ENCODE results near the gene CRYBB2.
"Not testable (repeated sequence)": the region's sequence is repeated elsewhere in the genome, so short reads cannot be mapped to it uniquely, and the experiment has no call there.

CRYBB2 gene

GRCh38 chr22:25199731-25200520 is 19.5 kb upstream of the CRYBB2 start, which contains the start of gene CRYBB3:
TSS of gene CRYBB3 (plus strand) at chr22:25199858. CDS start at chr22:25201397, 1,539 bp downstream.
- no peak for TF ChIP-seq CTCF (IDR thresholded peaks at IDR 0.05; ENCODE audit: low read depth, low read length)
- H3K4me3 ChIP-seq (replicated peaks in 1 of 2; ENCODE audit: low read depth in 2 of 2, low read length in 2 of 2) = no peak within 1 kb of the TSS
- DNase-seq (ENCODE audit: low read depth in 2 of 2) = no peak

- no peak for DNase-seq (ENCODE audit: low read depth in 2 of 2)
These were observed 18.5 kb upstream of the CRYBB2 start for GRCh38 chr22:25200967-25201366.

GRCh38 chr22:25201557-25202273 is 17.7 kb upstream of the CRYBB2 start:
- H3K4me3 ChIP-seq (replicated peaks in 1 of 2; ENCODE audit: low read depth in 2 of 2, low read length in 2 of 2) = no peak overlapping the region
- TF ChIP-seq CTCF (IDR thresholded peaks at IDR 0.05; ENCODE audit: low read depth, low read length) = no peak
- no peak for DNase-seq (ENCODE audit: low read depth in 2 of 2)

More at GRCh38 chr22:25200967-25201366, 18.5 kb upstream of the CRYBB2 start:
- H3K4me3 ChIP-seq (replicated peaks in 1 of 2; ENCODE audit: low read depth in 2 of 2, low read length in 2 of 2) = no peak overlapping the region
- no peak for TF ChIP-seq CTCF (IDR thresholded peaks at IDR 0.05; ENCODE audit: low read depth, low read length)

GRCh38 chr22:25202290-25202921 is 17.0 kb upstream of the CRYBB2 start:
- no peak overlapping the region for H3K4me3 ChIP-seq (replicated peaks in 1 of 2; ENCODE audit: low read depth in 2 of 2, low read length in 2 of 2)
- peak; percentile 93 for TF ChIP-seq CTCF (IDR thresholded peaks at IDR 0.05; ENCODE audit: low read depth, low read length)
- peak; percentile 69 to 71 for DNase-seq (ENCODE audit: low read depth in 2 of 2)

GRCh38 chr22:25203082-25203481 is 16.4 kb upstream of the CRYBB2 start:
- no peak for DNase-seq (ENCODE audit: low read depth in 2 of 2)
- no peak overlapping the region for H3K4me3 ChIP-seq (replicated peaks in 1 of 2; ENCODE audit: low read depth in 2 of 2, low read length in 2 of 2)
- TF ChIP-seq CTCF (IDR thresholded peaks at IDR 0.05; ENCODE audit: low read depth, low read length) = no peak

- not testable (repeated sequence) for H3K4me3 ChIP-seq (replicated peaks in 1 of 2; ENCODE audit: low read depth in 2 of 2, low read length in 2 of 2); DNase-seq (ENCODE audit: low read depth in 2 of 2)
These were observed 14.9 kb upstream of the CRYBB2 start for GRCh38 chr22:25204547-25204946.

- no peak for DNase-seq (ENCODE audit: low read depth in 2 of 2)
- H3K4me3 ChIP-seq (replicated peaks in 1 of 2; ENCODE audit: low read depth in 2 of 2, low read length in 2 of 2) = no peak overlapping the region
- no peak for TF ChIP-seq CTCF (IDR thresholded peaks at IDR 0.05; ENCODE audit: low read depth, low read length)
These were observed 13.6 kb upstream of the CRYBB2 start for GRCh38 chr22:25205847-25206246.

All from cardiac fibroblast (primary cell).